Thyroid gland (tissue), 4 donors: ENCODE results near the gene ETAA1.

Experiments used
- POLR2A ChIP-seq, 2 donors: fragments of 450-650 bp; IDR thresholded peaks; one replicate each; pipeline ENCODE4 v1.6.1; 2017; ENCODE audit warnings: antibody characterized with exemption in 2 of 2, mild to moderate bottlenecking in 2 of 2, moderate library complexity in 1 of 2
- TF ChIP-seq, protein P1 (sequence below), 6 experiments: fragments of 200-600 bp in 3 of 6; fragments of 450-650 bp in 3 of 6; sonication (generic) in 3 of 6; IDR thresholded peaks; one replicate each; pipeline ENCODE4 v1.5.1; 2016 to 2019; ENCODE audit warnings: antibody characterized with exemption in 6 of 6, mild to moderate bottlenecking in 2 of 6, inconsistent platforms in 1 of 6, moderate library complexity in 1 of 6

DNA sequence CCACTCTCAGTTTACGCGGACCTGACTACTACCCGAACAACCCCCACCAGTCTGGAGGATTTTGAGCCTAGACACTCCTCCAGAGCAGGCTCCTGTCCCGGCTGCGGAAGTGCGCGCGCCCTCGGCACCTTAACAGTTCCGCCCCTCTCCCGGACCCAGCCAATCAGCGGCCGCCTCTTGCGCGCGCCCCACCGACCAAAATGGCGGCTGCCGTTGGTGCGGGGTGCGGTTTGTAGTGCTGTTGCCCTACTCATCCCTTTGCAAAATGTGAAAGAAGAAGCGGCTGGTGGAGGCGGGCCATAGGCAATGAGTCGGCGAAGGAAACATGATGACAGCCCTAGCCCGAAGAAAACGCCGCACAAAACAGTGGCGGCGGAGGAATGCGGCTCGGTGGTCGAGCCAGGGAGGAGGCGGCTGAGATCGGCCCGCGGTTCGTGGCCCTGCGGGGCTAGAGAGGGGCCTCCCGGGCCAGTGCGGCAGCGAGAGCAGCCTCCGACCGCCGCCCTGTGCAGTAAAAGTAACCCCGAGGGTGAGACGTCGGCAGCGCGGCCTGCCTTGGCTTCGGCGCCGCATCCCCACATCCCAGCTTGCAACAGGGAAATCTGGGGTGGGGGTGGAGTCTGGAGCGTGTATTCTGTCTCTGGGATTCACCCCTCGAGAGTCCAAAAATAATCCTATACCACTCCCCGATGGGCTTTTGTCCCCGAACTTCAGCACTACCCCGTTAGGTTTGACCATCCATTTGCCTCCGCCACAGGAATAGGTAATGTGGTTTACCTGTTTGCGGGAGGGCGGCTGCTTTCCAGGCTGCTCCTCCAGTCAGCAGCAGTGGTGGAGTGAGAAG, at the start of gene ETAA1:
- peak; percentile 58 to 90 for TF ChIP-seq POLR2A (IDR thresholded peaks at IDR 0.05)
- TF ChIP-seq, protein P1, sequence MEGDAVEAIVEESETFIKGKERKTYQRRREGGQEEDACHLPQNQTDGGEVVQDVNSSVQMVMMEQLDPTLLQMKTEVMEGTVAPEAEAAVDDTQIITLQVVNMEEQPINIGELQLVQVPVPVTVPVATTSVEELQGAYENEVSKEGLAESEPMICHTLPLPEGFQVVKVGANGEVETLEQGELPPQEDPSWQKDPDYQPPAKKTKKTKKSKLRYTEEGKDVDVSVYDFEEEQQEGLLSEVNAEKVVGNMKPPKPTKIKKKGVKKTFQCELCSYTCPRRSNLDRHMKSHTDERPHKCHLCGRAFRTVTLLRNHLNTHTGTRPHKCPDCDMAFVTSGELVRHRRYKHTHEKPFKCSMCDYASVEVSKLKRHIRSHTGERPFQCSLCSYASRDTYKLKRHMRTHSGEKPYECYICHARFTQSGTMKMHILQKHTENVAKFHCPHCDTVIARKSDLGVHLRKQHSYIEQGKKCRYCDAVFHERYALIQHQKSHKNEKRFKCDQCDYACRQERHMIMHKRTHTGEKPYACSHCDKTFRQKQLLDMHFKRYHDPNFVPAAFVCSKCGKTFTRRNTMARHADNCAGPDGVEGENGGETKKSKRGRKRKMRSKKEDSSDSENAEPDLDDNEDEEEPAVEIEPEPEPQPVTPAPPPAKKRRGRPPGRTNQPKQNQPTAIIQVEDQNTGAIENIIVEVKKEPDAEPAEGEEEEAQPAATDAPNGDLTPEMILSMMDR (IDR thresholded peaks at IDR 0.05): no peak
